KBM-7 (cell line): Measurements from ENCODE around the gene PSENEN.
A peak's percentile ranks its signal among the peaks of the same experiment; 100 is the strongest.
"Not testable (repeated sequence)": the region's sequence is repeated elsewhere in the genome, so short reads cannot be mapped to it uniquely, and the experiment has no call there.

Experiments used
- DNase-seq: peaks from one replicate; pipeline ENCODE4 v3.0.0-alpha.2; 2015
- in situ Hi-C: fragments of 300-500 bp; cut with MboI; formaldehyde crosslinking; loops from 2 replicates; pipeline ENCODE4 v1.14.3; 2020; ENCODE audit warnings: low sequenced_read_pairs, low pct_unique_long_range_greater_than_20kb, mixed read lengths

PSENEN gene

GRCh38 chr19:35717665-35718344 lies 27.6 kb upstream of the PSENEN start, which contains the start of gene KMT2B:
Gene KMT2B (plus strand): TSS chr19:35718003. CDS start chr19:35718019, 16 bp downstream.
- in situ Hi-C loops = no loop called here

GRCh38 chr19:35718345-35719041 lies 27.0 kb upstream of the PSENEN start:
- peak; percentile 22 for DNase-seq
- in situ Hi-C loops = no loop called here

More at GRCh38 chr19:35717665-35718344, 27.6 kb upstream of the PSENEN start, which contains the start of gene KMT2B:
- DNase-seq = no peak

- in situ Hi-C loops = no loop called here
- no peak for DNase-seq
Measured at GRCh38 chr19:35719402-35720162, 25.9 kb upstream of the PSENEN start.

GRCh38 chr19:35720163-35720524 lies 25.3 kb upstream of the PSENEN start:
- in situ Hi-C loops = no loop called here
- DNase-seq = no peak

- in situ Hi-C loops = no loop called here
Measured at GRCh38 chr19:35720648-35721047, 24.8 kb upstream of the PSENEN start.

GRCh38 chr19:35721374-35721773 lies 24.1 kb upstream of the PSENEN start:
- DNase-seq = no peak
- in situ Hi-C loops = no loop called here

More at GRCh38 chr19:35720648-35721047, 24.8 kb upstream of the PSENEN start:
- DNase-seq = no peak

GRCh38 chr19:35722461-35722860 lies 23.0 kb upstream of the PSENEN start:
- in situ Hi-C loops = no loop called here
- no peak for DNase-seq

- in situ Hi-C loops = no loop called here
- no peak for DNase-seq
Measured at GRCh38 chr19:35722897-35723296, 22.6 kb upstream of the PSENEN start.

GRCh38 chr19:35723671-35724070 lies 21.8 kb upstream of the PSENEN start:
- in situ Hi-C loops = no loop called here

GRCh38 chr19:35724132-35724531 lies 21.3 kb upstream of the PSENEN start:
- in situ Hi-C loops, DNase-seq: not testable (repeated sequence)

More at GRCh38 chr19:35723671-35724070, 21.8 kb upstream of the PSENEN start:
- DNase-seq = no peak

- in situ Hi-C loops = no loop called here
- no peak for DNase-seq
Measured at GRCh38 chr19:35724560-35724959, 20.9 kb upstream of the PSENEN start.

- in situ Hi-C loops = no loop called here
Measured at GRCh38 chr19:35725216-35725861, 20.1 kb upstream of the PSENEN start.

GRCh38 chr19:35727053-35727955 lies 18.1 kb upstream of the PSENEN start:
- DNase-seq = no peak
- in situ Hi-C loops = no loop called here

More at GRCh38 chr19:35725216-35725861, 20.1 kb upstream of the PSENEN start:
- DNase-seq = no peak

- DNase-seq = no peak
- in situ Hi-C loops = no loop called here
Measured at GRCh38 chr19:35727956-35728706, 17.3 kb upstream of the PSENEN start.

- in situ Hi-C loops = no loop called here
- no peak for DNase-seq
Measured at GRCh38 chr19:35729021-35729420, 16.4 kb upstream of the PSENEN start.

- in situ Hi-C loops = no loop called here
- no peak for DNase-seq
Measured at GRCh38 chr19:35729763-35730162, 15.7 kb upstream of the PSENEN start.

- in situ Hi-C loops = no loop called here
- no peak for DNase-seq
Measured at GRCh38 chr19:35730326-35730725, 15.1 kb upstream of the PSENEN start.

GRCh38 chr19:35731353-35731752 lies 14.1 kb upstream of the PSENEN start:
- no peak for DNase-seq
- in situ Hi-C loops = no loop called here
